Keratinocyte (primary cell): ENCODE measurements around the gene MAD1L1.

Experiments
- CTCF ChIP-seq, 3 experiments: IDR thresholded peaks in 1 of 3; conservative IDR thresholded peaks in 1 of 3; optimal IDR thresholded peaks in 1 of 3; 2 replicates in 2 of 3; 3 replicates in 1 of 3; pipeline versions ENCODE3 to v1.5.1; 2011; ENCODE audit warnings: low read length in 3 of 3, mild to moderate bottlenecking in 3 of 3, moderate library complexity in 2 of 3, control low read depth in 1 of 3, inconsistent platforms in 1 of 3; ENCODE audit not compliant: insufficient read depth in 2 of 3; ENCODE audit errors: extremely low read depth in 1 of 3
- EZH2 ChIP-seq: IDR thresholded peaks from one replicate; pipeline ENCODE4 v1.6.1; 2012; ENCODE audit warnings: inconsistent platforms, mild to moderate bottlenecking, low read length, moderate library complexity

DNA sequence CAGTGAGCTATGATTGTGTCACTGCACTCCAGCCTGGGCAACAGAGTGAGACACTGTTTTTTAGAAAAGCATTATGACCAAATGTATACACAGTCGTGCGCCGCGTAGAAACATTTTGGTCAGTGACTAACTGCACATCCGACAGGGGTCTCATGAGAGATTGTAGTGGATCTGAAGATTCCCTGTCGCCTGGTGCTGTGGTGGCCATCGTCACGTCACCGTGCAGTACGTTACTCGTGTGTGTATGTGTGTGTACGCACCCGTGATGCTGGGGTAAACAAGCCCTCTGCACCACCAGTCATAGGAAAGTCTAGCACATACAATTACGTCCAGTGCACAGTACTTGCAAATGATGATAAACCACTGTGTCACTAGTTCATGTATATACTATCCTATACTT lies 453.3 kb downstream of the MAD1L1 start:
- TF ChIP-seq CTCF (optimal IDR thresholded peaks at IDR 0.05 in 1 of 3, IDR thresholded peaks at IDR 0.05 in 1 of 3, conservative IDR thresholded peaks at IDR 0.05 in 1 of 3; ENCODE audit: extremely low read depth in 1 of 3, insufficient read depth in 2 of 3, low read length in 3 of 3) (no peak), EZH2 (no peak)
